ENCODE measurements around the gene VPS8.
A peak's percentile ranks its signal among the peaks of the same experiment; 100 is the strongest.

VPS8 gene

DNA sequence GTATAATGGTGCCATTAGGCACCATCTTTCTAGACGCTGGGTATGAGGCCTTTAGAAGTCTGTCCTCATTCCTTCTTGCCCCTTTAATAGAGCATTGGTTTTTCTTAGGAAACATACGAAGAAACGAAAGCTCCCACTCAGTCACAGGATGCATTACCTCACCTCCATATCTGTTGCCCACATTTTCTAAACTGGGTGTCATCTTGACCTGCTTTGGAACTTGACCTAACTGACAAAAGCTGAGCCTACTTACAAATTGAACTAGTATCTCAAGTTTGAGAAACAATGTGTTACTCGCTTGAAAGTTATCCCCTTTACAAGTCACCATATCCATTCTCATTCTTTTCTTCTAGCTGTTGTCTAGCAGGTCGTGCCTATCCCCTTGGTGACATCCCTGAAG, 102.7 kb downstream of the VPS8 start:
- DNase-seq (ENCODE audit: low read depth in 2 of 2) = peak in 1 of 2 donors; percentile 35
- TF ChIP-seq, protein P1, sequence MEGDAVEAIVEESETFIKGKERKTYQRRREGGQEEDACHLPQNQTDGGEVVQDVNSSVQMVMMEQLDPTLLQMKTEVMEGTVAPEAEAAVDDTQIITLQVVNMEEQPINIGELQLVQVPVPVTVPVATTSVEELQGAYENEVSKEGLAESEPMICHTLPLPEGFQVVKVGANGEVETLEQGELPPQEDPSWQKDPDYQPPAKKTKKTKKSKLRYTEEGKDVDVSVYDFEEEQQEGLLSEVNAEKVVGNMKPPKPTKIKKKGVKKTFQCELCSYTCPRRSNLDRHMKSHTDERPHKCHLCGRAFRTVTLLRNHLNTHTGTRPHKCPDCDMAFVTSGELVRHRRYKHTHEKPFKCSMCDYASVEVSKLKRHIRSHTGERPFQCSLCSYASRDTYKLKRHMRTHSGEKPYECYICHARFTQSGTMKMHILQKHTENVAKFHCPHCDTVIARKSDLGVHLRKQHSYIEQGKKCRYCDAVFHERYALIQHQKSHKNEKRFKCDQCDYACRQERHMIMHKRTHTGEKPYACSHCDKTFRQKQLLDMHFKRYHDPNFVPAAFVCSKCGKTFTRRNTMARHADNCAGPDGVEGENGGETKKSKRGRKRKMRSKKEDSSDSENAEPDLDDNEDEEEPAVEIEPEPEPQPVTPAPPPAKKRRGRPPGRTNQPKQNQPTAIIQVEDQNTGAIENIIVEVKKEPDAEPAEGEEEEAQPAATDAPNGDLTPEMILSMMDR (IDR thresholded peaks at IDR 0.05; ENCODE audit: low read depth, low read length) = no peak
- no peak overlapping the region for H3K4me3 ChIP-seq (replicated peaks in 1 of 2; ENCODE audit: low read depth in 2 of 2, low read length in 2 of 2)

DNA sequence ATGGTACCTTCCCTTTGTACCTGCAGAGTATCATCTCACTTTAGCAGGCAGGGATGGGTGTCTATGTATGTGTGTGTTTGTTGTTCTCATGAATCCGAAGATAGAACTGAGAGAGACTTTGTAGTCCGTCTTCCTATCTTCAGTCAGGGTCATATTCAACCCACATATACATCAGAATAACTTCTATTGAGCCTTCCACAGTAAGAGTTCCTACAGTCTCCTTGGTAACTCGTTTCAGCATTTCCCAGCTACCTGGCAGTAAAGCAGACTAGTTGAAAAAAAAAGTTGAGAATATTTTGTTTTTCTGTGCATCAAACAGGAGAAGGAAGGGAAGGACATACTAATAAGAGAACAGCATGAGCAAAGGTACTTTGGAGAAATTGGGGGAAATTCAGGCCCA, 106.8 kb downstream of the VPS8 start:
- DNase-seq (ENCODE audit: low read depth in 2 of 2) = no peak
- no peak overlapping the region for H3K4me3 ChIP-seq (replicated peaks in 1 of 2; ENCODE audit: low read depth in 2 of 2, low read length in 2 of 2)
- TF ChIP-seq, protein P1 (IDR thresholded peaks at IDR 0.05; ENCODE audit: low read depth, low read length) = no peak

DNA sequence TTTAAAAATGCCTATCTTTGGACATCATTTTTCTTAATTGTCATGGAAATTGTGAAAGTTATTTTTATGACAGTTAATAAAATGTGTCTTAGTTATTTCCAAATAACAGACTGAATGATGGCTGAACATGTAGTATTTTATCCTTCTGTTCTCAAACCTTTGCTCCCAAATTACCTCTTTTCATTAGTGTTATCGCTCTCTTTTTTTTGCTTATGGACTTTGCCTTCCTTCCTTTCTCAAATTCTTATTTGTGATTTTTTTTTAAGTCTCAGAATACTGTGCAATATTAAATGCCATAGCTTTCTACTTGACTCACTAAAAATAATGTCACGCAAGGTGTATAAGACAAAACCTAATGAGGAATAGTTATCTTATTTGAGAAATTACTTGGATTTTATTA, 107.7 kb downstream of the VPS8 start:
- no peak for DNase-seq (ENCODE audit: low read depth in 2 of 2)
- TF ChIP-seq, protein P1 (IDR thresholded peaks at IDR 0.05; ENCODE audit: low read depth, low read length) = no peak
- H3K4me3 ChIP-seq (replicated peaks in 1 of 2; ENCODE audit: low read depth in 2 of 2, low read length in 2 of 2) = no peak overlapping the region

DNA sequence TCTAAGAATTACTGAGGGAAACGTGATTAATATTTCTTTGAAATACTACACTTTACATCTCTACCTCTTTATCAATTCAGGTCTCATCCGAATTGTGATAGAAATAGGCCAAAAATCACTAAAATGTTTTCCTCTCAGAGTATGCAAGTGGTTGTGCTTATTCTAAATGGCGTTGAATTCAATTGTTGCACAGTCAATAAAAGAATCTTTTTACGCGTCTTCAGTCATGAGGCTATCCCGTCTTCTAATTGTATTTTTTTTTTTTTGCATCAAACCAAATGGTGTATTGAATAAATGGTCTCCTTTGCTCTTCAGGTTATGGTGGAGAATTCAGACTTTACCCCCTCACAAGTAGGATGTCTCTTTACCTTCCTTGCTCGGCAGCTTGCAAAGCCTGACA, 112.6 kb downstream of the VPS8 start:
- TF ChIP-seq, protein P1 (IDR thresholded peaks at IDR 0.05; ENCODE audit: low read depth, low read length) = no peak
- no peak overlapping the region for H3K4me3 ChIP-seq (replicated peaks in 1 of 2; ENCODE audit: low read depth in 2 of 2, low read length in 2 of 2)
- DNase-seq (ENCODE audit: low read depth in 2 of 2) = no peak

- no peak overlapping the region for H3K4me3 ChIP-seq (replicated peaks in 1 of 2; ENCODE audit: low read depth in 2 of 2, low read length in 2 of 2)
- TF ChIP-seq, protein P1 (IDR thresholded peaks at IDR 0.05; ENCODE audit: low read depth, low read length) = no peak
- DNase-seq (ENCODE audit: low read depth in 2 of 2) = no peak
These were observed 115.9 kb downstream of the VPS8 start for GRCh38 chr3:184927796-184928315.

DNA sequence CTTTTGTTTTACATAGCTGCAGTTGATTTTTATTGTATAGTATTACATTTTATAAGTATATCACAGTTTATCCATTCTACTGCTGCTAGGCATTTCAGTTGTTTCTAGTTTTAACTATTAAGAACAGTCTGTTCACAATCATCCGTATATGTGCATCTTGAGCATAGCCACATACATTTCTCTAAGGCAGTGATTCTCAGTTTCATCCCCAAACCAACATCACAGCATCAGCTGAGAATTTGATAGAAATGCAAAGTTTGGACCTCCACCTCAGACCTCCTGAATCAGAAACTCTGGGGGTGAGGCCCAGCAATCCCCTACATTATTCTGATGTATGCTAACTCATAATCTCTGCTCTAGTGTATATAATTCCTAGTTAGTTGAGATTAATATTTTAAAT, 120.8 kb downstream of the VPS8 start:
- no peak overlapping the region for H3K4me3 ChIP-seq (replicated peaks in 1 of 2; ENCODE audit: low read depth in 2 of 2, low read length in 2 of 2)
- TF ChIP-seq, protein P1 (IDR thresholded peaks at IDR 0.05; ENCODE audit: low read depth, low read length) = no peak
- DNase-seq (ENCODE audit: low read depth in 2 of 2) = no peak

- DNase-seq (ENCODE audit: low read depth in 2 of 2) = no peak
These were observed 125.6 kb downstream of the VPS8 start for GRCh38 chr3:184937611-184938010.

More at GRCh38 chr3:184937611-184938010, 125.6 kb downstream of the VPS8 start:
- TF ChIP-seq, protein P1 (IDR thresholded peaks at IDR 0.05; ENCODE audit: low read depth, low read length) = no peak
- H3K4me3 ChIP-seq (replicated peaks in 1 of 2; ENCODE audit: low read depth in 2 of 2, low read length in 2 of 2) = no peak overlapping the region
